MM.1S (cell line): ENCODE data around the gene RPS6KA4.

Source experiments
- EZH2 ChIP-seq: fragments of 300-600 bp; sonication (generic); optimal IDR thresholded peaks from 2 replicates; pipeline ENCODE3; 2017; ENCODE audit warnings: low read depth, mild to moderate bottlenecking, antibody characterized with exemption, low read length, mixed read lengths
- EZH2phosphoT487 ChIP-seq: fragments of 300-600 bp; sonication (generic); IDR thresholded peaks from 2 replicates; pipeline ENCODE4 v1.6.1; 2018; ENCODE audit warnings: antibody characterized with exemption, low read length
- TF ChIP-seq, protein P1 (sequence below): fragments of 300-600 bp; sonication (generic); IDR thresholded peaks from 2 replicates; pipeline ENCODE4 v1.5.1; 2016; ENCODE audit warnings: antibody characterized with exemption, low read length, mixed read lengths

DNA sequence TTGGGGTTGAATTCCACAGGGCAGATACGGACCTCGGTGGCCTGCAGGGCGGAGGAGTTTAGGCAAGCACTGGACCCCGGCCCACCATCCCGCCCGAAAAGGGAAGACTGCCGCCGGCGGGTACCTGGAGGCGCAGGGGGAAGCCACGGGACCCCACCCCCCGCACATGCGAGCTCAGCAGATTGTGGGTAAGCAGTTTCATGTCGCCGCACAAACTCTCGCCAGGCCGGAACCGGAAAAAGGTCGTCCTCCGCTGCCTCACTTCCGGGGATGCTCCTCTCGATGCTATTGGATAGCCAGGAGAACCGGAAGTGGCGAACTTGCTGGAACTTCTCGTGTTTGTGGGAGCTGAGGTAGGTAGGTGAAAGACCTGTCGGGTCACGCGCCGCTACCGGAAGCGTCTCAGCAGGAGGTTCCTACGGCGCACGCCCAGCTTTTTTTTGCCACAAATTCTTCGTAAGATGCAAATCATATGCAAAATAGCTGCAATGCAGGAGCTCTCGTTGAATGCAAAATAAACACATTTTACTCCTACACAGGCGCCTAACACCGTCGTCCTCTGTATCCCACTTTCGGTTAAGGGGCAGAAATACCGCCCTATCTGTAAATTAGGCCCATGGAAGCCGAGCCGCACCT lies 41.5 kb upstream of the RPS6KA4 start, which contains the start of gene TRMT112:
- TF ChIP-seq, protein P1, sequence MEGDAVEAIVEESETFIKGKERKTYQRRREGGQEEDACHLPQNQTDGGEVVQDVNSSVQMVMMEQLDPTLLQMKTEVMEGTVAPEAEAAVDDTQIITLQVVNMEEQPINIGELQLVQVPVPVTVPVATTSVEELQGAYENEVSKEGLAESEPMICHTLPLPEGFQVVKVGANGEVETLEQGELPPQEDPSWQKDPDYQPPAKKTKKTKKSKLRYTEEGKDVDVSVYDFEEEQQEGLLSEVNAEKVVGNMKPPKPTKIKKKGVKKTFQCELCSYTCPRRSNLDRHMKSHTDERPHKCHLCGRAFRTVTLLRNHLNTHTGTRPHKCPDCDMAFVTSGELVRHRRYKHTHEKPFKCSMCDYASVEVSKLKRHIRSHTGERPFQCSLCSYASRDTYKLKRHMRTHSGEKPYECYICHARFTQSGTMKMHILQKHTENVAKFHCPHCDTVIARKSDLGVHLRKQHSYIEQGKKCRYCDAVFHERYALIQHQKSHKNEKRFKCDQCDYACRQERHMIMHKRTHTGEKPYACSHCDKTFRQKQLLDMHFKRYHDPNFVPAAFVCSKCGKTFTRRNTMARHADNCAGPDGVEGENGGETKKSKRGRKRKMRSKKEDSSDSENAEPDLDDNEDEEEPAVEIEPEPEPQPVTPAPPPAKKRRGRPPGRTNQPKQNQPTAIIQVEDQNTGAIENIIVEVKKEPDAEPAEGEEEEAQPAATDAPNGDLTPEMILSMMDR: no peak
- no peak for TF ChIP-seq EZH2
- TF ChIP-seq EZH2phosphoT487: no peak
